Prostate gland (tissue), 2 donors: Measurements from ENCODE around the gene GUK1.

ENCODE experiments used
- CTCF ChIP-seq, 4 experiments: fragments of 200-600 bp in 2 of 4; fragments of 450-650 bp in 2 of 4; sonication (generic) in 2 of 4; IDR thresholded peaks; 1 replicate in 3 of 4; 2 replicates in 1 of 4; pipeline ENCODE4 v1.5.1; 2016 to 2019; ENCODE audit warnings: antibody characterized with exemption in 4 of 4, mild to moderate bottlenecking in 2 of 4, moderate library complexity in 2 of 4
- POLR2A ChIP-seq: fragments of 450-650 bp; IDR thresholded peaks from one replicate; pipeline ENCODE4 v1.6.1; 2016; ENCODE audit warnings: antibody characterized with exemption, mild to moderate bottlenecking
- POLR2AphosphoS5 ChIP-seq: sonication (generic); formaldehyde crosslinking; IDR thresholded peaks from one replicate; pipeline ENCODE4 v1.6.1; 2017; ENCODE audit warnings: antibody characterized with exemption

- TF ChIP-seq CTCF (IDR thresholded peaks at IDR 0.05) (no peak), POLR2A (no peak), POLR2AphosphoS5 (no peak)
Measured at GRCh38 chr1:228112167-228112566, 27.9 kb upstream of the GUK1 start.
